Thoracic aorta (tissue), 2 donors: ENCODE results near the gene ADCK1. TPM values are rescaled to one million over a fixed set of nuclear protein-coding genes. Genes with fewer than 3 reads are reported as not detected.

ENCODE experiments used
- ATAC-seq: fragments of 150-250 bp; one replicate; pipeline ENCODE4 v1.8.0; 2017; ENCODE audit warnings: low read depth; ENCODE audit not compliant: insufficient number of reproducible peaks, low FRiP score
- DNase-seq: peaks from one replicate; pipeline ENCODE4 v3.0.0-alpha.2; 2020; ENCODE audit warnings: low spot score
- H3K27ac ChIP-seq, 2 donors: fragments of 200-600 bp; sonication (generic); 1 replicate in 1 of 2; 2 replicates in 1 of 2; pipeline ENCODE4 v1.5.1; 2016; ENCODE audit warnings: mild to moderate bottlenecking in 2 of 2, moderate library complexity in 2 of 2
- H3K27me3 ChIP-seq: fragments of 200-600 bp; sonication (generic); replicated peaks from 2 replicates; pipeline ENCODE4 v1.6.0; 2016; ENCODE audit warnings: mild to moderate bottlenecking; ENCODE audit not compliant: insufficient read depth
- H3K36me3 ChIP-seq: fragments of 200-600 bp; sonication (generic); one replicate; pipeline ENCODE4 v1.5.1; 2016
- H3K4me1 ChIP-seq, 2 donors: fragments of 200-600 bp; sonication (generic); 1 replicate in 1 of 2; 2 replicates in 1 of 2; pipeline versions ENCODE4 v1.5.1 to v1.6.0; 2016; ENCODE audit warnings: low read depth in 2 of 2, mild to moderate bottlenecking in 1 of 2; ENCODE audit not compliant: control insufficient read depth in 1 of 2
- H3K4me3 ChIP-seq: fragments of 200-600 bp; sonication (generic); 2 replicates; pipeline ENCODE4 v1.5.1; 2016; ENCODE audit warnings: mild to moderate bottlenecking
- H3K9me3 ChIP-seq: fragments of 200-600 bp; sonication (generic); 2 replicates; pipeline ENCODE4 v1.5.1; 2016
- total RNA-seq, 2 donors: library from RNA; depleted of rRNA; stranded (reverse); fragments of >200 nt; gene quantifications; one replicate each; pipeline versions ENCODE4 v1.1.0 to v1.2.3, GENCODE V29; 2016
- TF ChIP-seq, protein P1 (sequence below): fragments of 200-600 bp; sonication (generic); IDR thresholded peaks from one replicate; pipeline ENCODE4 v1.5.1; 2019; ENCODE audit warnings: antibody characterized with exemption

The ADCK1 gene
- total RNA-seq, 2 donors from 2014 or later: 2.2 to 11.2 TPM

- DNase-seq (no peak), ATAC-seq (no peak)
- no peaks in the 10 kb centered on the region for H3K27me3 ChIP-seq
- no peaks in the 10 kb centered on the region for H3K36me3 ChIP-seq
- H3K9me3 ChIP-seq: no peaks in the 10 kb centered on the region
- H3K4me1 ChIP-seq: no peaks in the 10 kb centered on the region
- H3K27ac ChIP-seq: no peak overlapping the region
- H3K4me3 ChIP-seq: no peak overlapping the region
- TF ChIP-seq, protein P1, sequence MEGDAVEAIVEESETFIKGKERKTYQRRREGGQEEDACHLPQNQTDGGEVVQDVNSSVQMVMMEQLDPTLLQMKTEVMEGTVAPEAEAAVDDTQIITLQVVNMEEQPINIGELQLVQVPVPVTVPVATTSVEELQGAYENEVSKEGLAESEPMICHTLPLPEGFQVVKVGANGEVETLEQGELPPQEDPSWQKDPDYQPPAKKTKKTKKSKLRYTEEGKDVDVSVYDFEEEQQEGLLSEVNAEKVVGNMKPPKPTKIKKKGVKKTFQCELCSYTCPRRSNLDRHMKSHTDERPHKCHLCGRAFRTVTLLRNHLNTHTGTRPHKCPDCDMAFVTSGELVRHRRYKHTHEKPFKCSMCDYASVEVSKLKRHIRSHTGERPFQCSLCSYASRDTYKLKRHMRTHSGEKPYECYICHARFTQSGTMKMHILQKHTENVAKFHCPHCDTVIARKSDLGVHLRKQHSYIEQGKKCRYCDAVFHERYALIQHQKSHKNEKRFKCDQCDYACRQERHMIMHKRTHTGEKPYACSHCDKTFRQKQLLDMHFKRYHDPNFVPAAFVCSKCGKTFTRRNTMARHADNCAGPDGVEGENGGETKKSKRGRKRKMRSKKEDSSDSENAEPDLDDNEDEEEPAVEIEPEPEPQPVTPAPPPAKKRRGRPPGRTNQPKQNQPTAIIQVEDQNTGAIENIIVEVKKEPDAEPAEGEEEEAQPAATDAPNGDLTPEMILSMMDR: no peak
Observed at GRCh38 chr14:77830692-77831091, 30.8 kb downstream of the ADCK1 start.

- no peak for DNase-seq
- no peaks in the 10 kb centered on the region for H3K9me3 ChIP-seq
- H3K36me3 ChIP-seq: no peaks in the 10 kb centered on the region
- no peaks in the 10 kb centered on the region for H3K27me3 ChIP-seq
- H3K4me3 ChIP-seq: no peak overlapping the region
- no peak for ATAC-seq
- TF ChIP-seq, protein P1: no peak
- H3K27ac ChIP-seq: no peak overlapping the region
- no peaks in the 10 kb centered on the region for H3K4me1 ChIP-seq
Observed at GRCh38 chr14:77832297-77832696, 32.4 kb downstream of the ADCK1 start.

- H3K27ac ChIP-seq: no peak overlapping the region
- no peak overlapping the region for H3K4me3 ChIP-seq
- no peak for ATAC-seq
- TF ChIP-seq, protein P1: no peak
- no peak for DNase-seq
- H3K9me3 ChIP-seq: no peaks in the 10 kb centered on the region
- H3K27me3 ChIP-seq: no peaks in the 10 kb centered on the region
- peaks cover 0 to 2% of the 10 kb centered on the region in 2 donors for H3K4me1 ChIP-seq
- H3K36me3 ChIP-seq: no peaks in the 10 kb centered on the region
Observed at GRCh38 chr14:77837926-77838325, 38.0 kb downstream of the ADCK1 start.

GRCh38 chr14:77838831-77839511 lies 39.1 kb downstream of the ADCK1 start:
- Histone ChIP-seq H3K36me3 (no peaks in the 10 kb centered on the region), H3K27me3 (no peaks in the 10 kb centered on the region), H3K4me3 (no peak overlapping the region), H3K4me1 (peaks cover 0 to 12% of the 10 kb centered on the region in 2 donors), H3K27ac (no peak overlapping the region), H3K9me3 (no peaks in the 10 kb centered on the region)
- no peak for ATAC-seq
- TF ChIP-seq, protein P1: no peak
- DNase-seq: no peak

GRCh38 chr14:77843195-77843594 lies 43.3 kb downstream of the ADCK1 start:
- DNase-seq: no peak
- TF ChIP-seq, protein P1: no peak
- no peak for ATAC-seq
- Histone ChIP-seq H3K4me1 (peaks cover 0 to 12% of the 10 kb centered on the region in 2 donors), H3K4me3 (no peak overlapping the region), H3K27ac (peak overlapping the region; percentile 17 to 45), H3K9me3 (no peaks in the 10 kb centered on the region), H3K36me3 (no peaks in the 10 kb centered on the region), H3K27me3 (no peaks in the 10 kb centered on the region)
